Neural crest cell (in vitro differentiated cells): Measurements from ENCODE around the gene STAT3. TPM values are rescaled to one million over a fixed set of nuclear protein-coding genes. Genes with fewer than 3 reads are reported as not detected.
"Not testable (repeated sequence)": the region's sequence is repeated elsewhere in the genome, so short reads cannot be mapped to it uniquely, and the experiment has no call there.

Source experiments
- DNase-seq: peaks from one replicate; pipeline ENCODE4 v3.0.0; 2021; ENCODE audit warnings: low read depth, mixed read lengths, low spot score
- H3K27ac Mint-ChIP-seq: one replicate; pipeline ENCODE4 v1.8.0; 2021; ENCODE audit warnings: mild to moderate bottlenecking, mixed read lengths; ENCODE audit not compliant: unreplicated experiment
- H3K27me3 Mint-ChIP-seq: 2 replicates; pipeline ENCODE4 v1.8.0; 2021; ENCODE audit warnings: low read depth, mild to moderate bottlenecking, mixed read lengths
- H3K36me3 Mint-ChIP-seq: 2 replicates; pipeline ENCODE4 v1.8.0; 2021; ENCODE audit warnings: low read depth, mild to moderate bottlenecking, mixed read lengths
- H3K4me1 Mint-ChIP-seq: 2 replicates; pipeline ENCODE4 v1.8.0; 2021; ENCODE audit warnings: mixed read lengths
- H3K4me3 Mint-ChIP-seq: one replicate; pipeline ENCODE4 v1.8.0; 2021; ENCODE audit warnings: mild to moderate bottlenecking, mixed read lengths
- H3K9me3 Mint-ChIP-seq: 2 replicates; pipeline ENCODE4 v1.8.0; 2021; ENCODE audit warnings: mixed read lengths
- total RNA-seq: library from RNA; stranded (reverse); gene quantifications from 2 replicates; pipeline ENCODE4 v1.2.1, GENCODE V29; 2021
- TF ChIP-seq, protein P1 (sequence below): fragments of 200-600 bp; sonication (generic); conservative IDR thresholded peaks from 2 replicates; pipeline ENCODE4 v1.5.0; 2021; ENCODE audit warnings: antibody characterized with exemption, mild to moderate bottlenecking

The STAT3 gene
- total RNA-seq, 1 donor from 2014 or later, result 40.9 TPM

DNA sequence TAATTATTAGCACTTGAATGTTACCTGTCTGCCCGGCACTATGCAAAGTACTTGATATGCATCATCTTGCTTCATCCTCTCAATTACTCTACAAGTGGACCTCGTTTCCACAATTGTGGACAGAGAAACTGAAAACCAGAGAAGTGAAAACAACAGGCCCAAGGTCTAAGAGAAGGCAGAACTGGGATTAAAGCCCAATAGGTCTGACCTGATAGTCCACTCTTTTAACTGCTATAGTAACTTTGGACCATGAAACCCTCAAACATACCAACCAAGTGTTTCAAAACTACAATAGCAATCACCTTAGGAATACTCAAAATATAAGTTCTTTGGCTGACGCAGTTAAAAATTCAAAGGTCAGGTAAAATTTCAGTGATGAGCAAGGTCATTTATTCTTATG lies 7.3 kb downstream of the STAT3 start:
- Mint-ChIP-seq H3K9me3 (no peaks in the 10 kb centered on the region), H3K27ac (no peak overlapping the region), H3K4me3 (no peak overlapping the region), H3K27me3 (no peaks in the 10 kb centered on the region), H3K4me1 (peaks cover 28% of the 10 kb centered on the region), H3K36me3 (no peaks in the 10 kb centered on the region)
- TF ChIP-seq, protein P1, sequence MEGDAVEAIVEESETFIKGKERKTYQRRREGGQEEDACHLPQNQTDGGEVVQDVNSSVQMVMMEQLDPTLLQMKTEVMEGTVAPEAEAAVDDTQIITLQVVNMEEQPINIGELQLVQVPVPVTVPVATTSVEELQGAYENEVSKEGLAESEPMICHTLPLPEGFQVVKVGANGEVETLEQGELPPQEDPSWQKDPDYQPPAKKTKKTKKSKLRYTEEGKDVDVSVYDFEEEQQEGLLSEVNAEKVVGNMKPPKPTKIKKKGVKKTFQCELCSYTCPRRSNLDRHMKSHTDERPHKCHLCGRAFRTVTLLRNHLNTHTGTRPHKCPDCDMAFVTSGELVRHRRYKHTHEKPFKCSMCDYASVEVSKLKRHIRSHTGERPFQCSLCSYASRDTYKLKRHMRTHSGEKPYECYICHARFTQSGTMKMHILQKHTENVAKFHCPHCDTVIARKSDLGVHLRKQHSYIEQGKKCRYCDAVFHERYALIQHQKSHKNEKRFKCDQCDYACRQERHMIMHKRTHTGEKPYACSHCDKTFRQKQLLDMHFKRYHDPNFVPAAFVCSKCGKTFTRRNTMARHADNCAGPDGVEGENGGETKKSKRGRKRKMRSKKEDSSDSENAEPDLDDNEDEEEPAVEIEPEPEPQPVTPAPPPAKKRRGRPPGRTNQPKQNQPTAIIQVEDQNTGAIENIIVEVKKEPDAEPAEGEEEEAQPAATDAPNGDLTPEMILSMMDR, result no peak
- no peak for DNase-seq

GRCh38 chr17:42378959-42379594 lies 9.2 kb downstream of the STAT3 start:
- no peaks in the 10 kb centered on the region for H3K27me3 Mint-ChIP-seq
- TF ChIP-seq, protein P1, result no peak
- no peak overlapping the region for H3K4me3 Mint-ChIP-seq
- no peaks in the 10 kb centered on the region for H3K36me3 Mint-ChIP-seq
- no peak overlapping the region for H3K27ac Mint-ChIP-seq
- no peak for DNase-seq
- H3K9me3 Mint-ChIP-seq, result no peaks in the 10 kb centered on the region
- H3K4me1 Mint-ChIP-seq, result peaks cover 28% of the 10 kb centered on the region

GRCh38 chr17:42378359-42378958 lies 9.8 kb downstream of the STAT3 start:
- H3K4me3 Mint-ChIP-seq, result no peak overlapping the region
- TF ChIP-seq, protein P1, result no peak
- H3K9me3 Mint-ChIP-seq, result no peaks in the 10 kb centered on the region
- no peaks in the 10 kb centered on the region for H3K36me3 Mint-ChIP-seq
- no peak for DNase-seq
- H3K4me1 Mint-ChIP-seq, result peaks cover 28% of the 10 kb centered on the region
- H3K27me3 Mint-ChIP-seq, result no peaks in the 10 kb centered on the region
- no peak overlapping the region for H3K27ac Mint-ChIP-seq

DNA sequence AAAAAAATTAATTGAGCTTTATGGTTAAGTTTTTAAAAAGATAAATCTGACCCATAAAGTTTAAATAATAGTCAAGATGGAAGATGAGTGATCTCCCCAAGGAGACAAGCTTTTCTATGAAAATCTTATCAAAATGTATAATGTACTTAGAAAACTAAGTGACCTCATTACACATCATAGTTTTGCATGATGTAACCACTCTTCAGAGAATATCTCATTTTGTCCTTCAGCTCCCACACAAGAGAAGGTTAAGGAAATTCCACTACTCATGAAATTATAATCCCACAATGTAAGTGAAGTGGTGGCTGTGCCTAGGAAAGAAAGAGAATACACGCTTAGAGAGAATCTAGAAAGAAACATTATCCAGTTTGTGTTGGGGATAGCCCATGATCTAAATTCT lies 14.3 kb downstream of the STAT3 start:
- TF ChIP-seq, protein P1, result no peak
- no peak for DNase-seq
- Mint-ChIP-seq H3K4me1 (peaks cover 6% of the 10 kb centered on the region), H3K4me3 (no peak overlapping the region), H3K27me3 (no peaks in the 10 kb centered on the region), H3K27ac (no peak overlapping the region), H3K36me3 (peaks cover 8% of the 10 kb centered on the region), H3K9me3 (peaks cover 4% of the 10 kb centered on the region)

DNA sequence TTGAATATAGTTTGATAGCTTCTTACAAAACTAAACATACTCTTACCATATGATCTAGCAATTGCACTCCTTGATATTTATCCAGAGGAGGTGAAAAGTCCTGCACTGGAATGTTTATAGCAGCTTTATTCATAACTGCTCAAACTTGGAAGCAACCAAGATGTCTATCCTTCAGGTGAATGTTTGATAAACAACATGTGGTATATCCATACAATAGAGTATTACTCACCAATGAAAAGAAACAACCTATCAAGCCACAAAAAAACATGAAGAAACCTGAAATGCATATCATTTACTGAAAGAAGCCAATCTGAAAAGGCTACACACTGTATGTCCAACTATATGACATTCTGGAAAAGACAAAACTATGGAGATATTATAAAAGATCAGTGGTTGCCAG lies 16.1 kb downstream of the STAT3 start:
- no peak overlapping the region for H3K4me3 Mint-ChIP-seq
- H3K4me1 Mint-ChIP-seq, result peaks cover 8% of the 10 kb centered on the region
- TF ChIP-seq, protein P1, result no peak
- H3K36me3 Mint-ChIP-seq, result peaks cover 8% of the 10 kb centered on the region
- H3K27ac Mint-ChIP-seq, result no peak overlapping the region
- peaks cover 4% of the 10 kb centered on the region for H3K9me3 Mint-ChIP-seq
- DNase-seq, result no peak
- no peaks in the 10 kb centered on the region for H3K27me3 Mint-ChIP-seq

DNA sequence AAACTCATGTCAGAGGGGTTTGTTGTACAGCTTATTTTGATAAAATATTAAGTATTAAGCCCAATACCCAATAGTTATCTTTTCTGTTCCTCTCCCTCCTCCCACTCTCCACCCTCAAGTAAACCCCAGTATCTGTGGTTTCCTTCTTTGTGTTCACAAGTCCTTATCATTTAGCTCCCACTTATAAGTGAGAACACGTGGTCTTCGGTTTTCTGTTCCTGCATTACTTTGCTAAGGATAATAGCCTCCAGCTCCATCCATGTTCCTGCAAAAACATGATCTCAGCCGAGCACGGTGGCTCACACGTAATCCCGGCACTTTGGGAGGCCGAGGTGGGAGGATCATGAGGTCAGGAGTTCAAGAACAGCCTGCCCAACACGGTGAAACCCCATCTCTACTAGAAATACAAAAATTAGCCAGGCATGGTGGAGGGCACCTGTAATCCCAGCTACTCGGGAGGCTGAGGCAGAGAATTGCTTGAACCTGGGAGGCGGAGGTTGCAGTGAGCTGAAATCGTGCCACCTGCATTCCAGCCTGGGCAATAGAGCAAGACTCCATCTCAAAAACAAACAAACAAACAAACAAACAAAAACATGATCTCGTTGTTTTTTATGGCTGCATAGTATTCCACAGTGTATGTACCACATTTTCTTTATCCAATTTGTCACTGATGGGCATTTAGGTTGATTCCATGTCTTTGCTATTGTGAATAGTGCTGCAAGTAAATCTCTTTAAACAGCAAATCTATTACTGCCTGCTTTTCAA lies 19.3 kb downstream of the STAT3 start:
- H3K27ac Mint-ChIP-seq, H3K9me3 Mint-ChIP-seq, H3K27me3 Mint-ChIP-seq, DNase-seq, H3K4me3 Mint-ChIP-seq, H3K36me3 Mint-ChIP-seq, H3K4me1 Mint-ChIP-seq: not testable (repeated sequence)

DNA sequence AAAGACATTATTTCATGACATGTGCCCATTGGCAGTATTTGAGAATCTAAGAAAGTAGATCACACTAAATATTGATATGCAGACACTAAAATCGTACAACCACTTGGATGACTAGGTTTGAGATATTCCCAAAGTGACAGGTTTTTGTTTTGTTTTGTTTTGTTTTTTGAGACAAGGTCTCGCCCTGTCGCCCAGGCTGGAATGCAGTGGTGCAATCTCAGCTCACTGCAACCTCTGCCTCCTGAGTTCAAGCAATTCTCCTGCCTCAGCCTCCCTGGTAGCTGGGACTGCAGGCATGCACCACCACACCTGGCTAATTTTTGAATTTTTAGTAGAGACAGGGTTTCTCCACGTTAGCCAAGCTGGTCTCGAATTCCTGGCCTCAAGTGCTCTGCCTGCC lies 19.9 kb downstream of the STAT3 start:
- H3K4me3 Mint-ChIP-seq, H3K9me3 Mint-ChIP-seq, DNase-seq, H3K36me3 Mint-ChIP-seq, H3K27ac Mint-ChIP-seq, H3K27me3 Mint-ChIP-seq, H3K4me1 Mint-ChIP-seq: not testable (repeated sequence)

GRCh38 chr17:42366176-42367023 lies 21.8 kb downstream of the STAT3 start:
- peaks cover 28% of the 10 kb centered on the region for H3K4me1 Mint-ChIP-seq
- not testable (repeated sequence) for DNase-seq, H3K36me3 Mint-ChIP-seq, H3K27me3 Mint-ChIP-seq, H3K9me3 Mint-ChIP-seq, H3K27ac Mint-ChIP-seq, H3K4me3 Mint-ChIP-seq
